Thyroid gland (tissue), 4 donors: ENCODE results near the gene FARS2. TPM values are rescaled to one million over a fixed set of nuclear protein-coding genes. Genes with fewer than 3 reads are reported as not detected.

Source experiments
- DNase-seq, 2 donors: peaks; one replicate each; pipeline ENCODE4 v3.0.0-alpha.2; 2019
- H3K27ac ChIP-seq, 3 donors: fragments of 200-600 bp; sonication (generic); 1 replicate in 2 of 3; 2 replicates in 1 of 3; pipeline ENCODE4 v1.5.1; 2016 to 2019; ENCODE audit warnings: mild to moderate bottlenecking in 1 of 3, moderate library complexity in 1 of 3
- H3K27me3 ChIP-seq: fragments of 200-600 bp; sonication (generic); one replicate; pipeline ENCODE4 v1.5.1; 2019
- H3K36me3 ChIP-seq, 2 donors: fragments of 200-600 bp; sonication (generic); one replicate each; pipeline ENCODE4 v1.5.1; 2016 to 2019
- H3K4me1 ChIP-seq, 2 donors: fragments of 200-600 bp; sonication (generic); one replicate each; pipeline ENCODE4 v1.5.1; 2017 to 2019
- H3K4me3 ChIP-seq, 3 donors: fragments of 200-600 bp; sonication (generic); replicated peaks in 1 of 3; 1 replicate in 2 of 3; 2 replicates in 1 of 3; pipeline ENCODE4 v1.5.1; 2016; ENCODE audit warnings: mild to moderate bottlenecking in 1 of 3
- H3K9me3 ChIP-seq: fragments of 200-600 bp; sonication (generic); one replicate; pipeline ENCODE4 v1.5.1; 2017
- CTCF ChIP-seq, 6 experiments: fragments of 200-600 bp in 3 of 6; fragments of 450-650 bp in 3 of 6; sonication (generic) in 3 of 6; IDR thresholded peaks; one replicate each; pipeline ENCODE4 v1.5.1; 2016 to 2019; ENCODE audit warnings: antibody characterized with exemption in 6 of 6, mild to moderate bottlenecking in 2 of 6, inconsistent platforms in 1 of 6, moderate library complexity in 1 of 6
- POLR2A ChIP-seq, 2 donors: fragments of 450-650 bp; IDR thresholded peaks; one replicate each; pipeline ENCODE4 v1.6.1; 2017; ENCODE audit warnings: antibody characterized with exemption in 2 of 2, mild to moderate bottlenecking in 2 of 2, moderate library complexity in 1 of 2
- WGBS, 2 donors: methylation state at CpG; one replicate each; pipeline ENCODE4 v1.1.5; 2017; 5-methylcytosine and 5-hydroxymethylcytosine counted together
- intact Hi-C: fragments of 100-400 bp; cut with DNase I; formaldehyde crosslinking; loops from one replicate; pipeline ENCODE4 v1.15.1; 2023
- total RNA-seq, 4 donors: library from RNA; depleted of rRNA; stranded (reverse); fragments of >200 nt; gene quantifications; one replicate each; pipeline ENCODE4 v1.2.3, GENCODE V29; 2016

The FARS2 gene
- total RNA-seq, 4 donors from 2014 or later, result 27.4 to 47.1 (median 34.2) TPM

DNA sequence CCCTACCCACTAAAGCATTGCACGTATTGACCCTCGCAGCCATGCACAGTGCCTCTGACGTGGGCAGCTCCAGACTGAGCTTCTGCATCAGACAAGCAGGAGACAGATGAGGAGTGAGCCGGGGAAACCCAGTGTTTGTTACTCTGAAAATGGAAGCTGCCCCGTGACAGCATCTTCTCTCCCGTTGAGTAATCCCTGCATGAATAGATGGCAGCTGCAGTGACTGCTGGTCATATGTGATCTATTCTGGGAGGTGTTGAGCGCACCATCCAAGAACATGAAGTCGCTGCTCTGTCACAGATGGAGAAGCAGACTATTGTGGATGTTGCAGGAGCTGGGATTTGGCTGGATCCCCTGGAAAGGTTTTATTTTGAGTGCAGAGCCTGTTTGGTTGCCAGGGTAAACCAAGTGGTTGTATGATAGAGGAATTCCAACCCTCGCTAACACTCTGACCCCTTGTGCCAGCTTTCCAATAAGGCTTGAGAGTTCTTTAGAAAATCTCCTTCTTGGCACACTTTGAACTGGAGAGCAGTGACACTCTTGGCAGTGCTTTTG, 503.2 kb downstream of the FARS2 start:
- H3K4me3 ChIP-seq, result no peak overlapping the region
- peak; percentile 64 to 67 for DNase-seq
- no peak overlapping the region for H3K27ac ChIP-seq
- peaks cover 15 to 16% of the 10 kb centered on the region in 2 donors for H3K4me1 ChIP-seq
- H3K27me3 ChIP-seq, result no peaks in the 10 kb centered on the region
- H3K36me3 ChIP-seq, result no peaks in the 10 kb centered on the region
- no peaks in the 10 kb centered on the region for H3K9me3 ChIP-seq
- WGBS, 2 donors, result 45 to 59% methylated on average over 9 of the region's 9 CpGs
- intact Hi-C loops, result no loop called here
- TF ChIP-seq CTCF (IDR thresholded peaks at IDR 0.05) (peak in 1 of 6 experiments; percentile 9), POLR2A (IDR thresholded peaks at IDR 0.05) (no peak)

- 82 to 83% methylated on average over 15 to 16 of the region's 17 CpGs for WGBS, 2 donors
- peak; percentile 25 to 26 for DNase-seq
- no peak overlapping the region for H3K4me3 ChIP-seq
- H3K27me3 ChIP-seq, result no peaks in the 10 kb centered on the region
- H3K27ac ChIP-seq, result peak overlapping the region in 1 of 3 donors; percentile 30
- TF ChIP-seq CTCF (IDR thresholded peaks at IDR 0.05) (no peak), POLR2A (IDR thresholded peaks at IDR 0.05) (no peak)
- peaks cover 15 to 16% of the 10 kb centered on the region in 2 donors for H3K4me1 ChIP-seq
- H3K9me3 ChIP-seq, result no peaks in the 10 kb centered on the region
- no peaks in the 10 kb centered on the region for H3K36me3 ChIP-seq
- intact Hi-C loops, result no loop called here
Observed at GRCh38 chr6:5765141-5765760, 503.9 kb downstream of the FARS2 start.

DNA sequence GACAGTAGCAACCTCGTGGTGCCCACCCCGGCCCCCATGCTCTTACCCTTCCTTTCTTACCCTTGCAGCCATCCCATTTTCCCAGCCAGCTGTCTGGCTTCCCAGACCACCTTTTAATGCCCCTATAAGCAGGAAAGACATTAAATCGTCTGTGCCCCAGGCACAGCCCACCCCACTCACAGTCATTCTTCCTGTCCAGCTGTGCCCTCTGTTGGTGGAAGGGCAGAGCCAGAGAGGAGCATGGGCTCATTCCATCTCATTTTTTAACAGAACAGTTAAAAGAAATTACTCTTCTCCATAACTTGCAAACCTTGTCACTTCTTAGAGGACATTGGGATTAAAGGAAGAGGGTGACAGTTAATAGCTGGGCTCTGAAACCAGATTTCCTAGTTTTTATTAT, 504.9 kb downstream of the FARS2 start:
- H3K4me3 ChIP-seq, result no peak overlapping the region
- no peak for DNase-seq
- intact Hi-C loops, result no loop called here
- WGBS, 2 donors, result 79 to 80% methylated on average over 3 of the region's 3 CpGs
- H3K9me3 ChIP-seq, result no peaks in the 10 kb centered on the region
- H3K27ac ChIP-seq, result no peak overlapping the region
- TF ChIP-seq POLR2A (IDR thresholded peaks at IDR 0.05), result no peak
- TF ChIP-seq CTCF (IDR thresholded peaks at IDR 0.05), result no peak
- no peaks in the 10 kb centered on the region for H3K27me3 ChIP-seq
- no peaks in the 10 kb centered on the region for H3K36me3 ChIP-seq
- peaks cover 15 to 16% of the 10 kb centered on the region in 2 donors for H3K4me1 ChIP-seq

GRCh38 chr6:5767471-5767870, 506.2 kb downstream of the FARS2 start:
- Histone ChIP-seq H3K4me3 (no peak overlapping the region), H3K36me3 (no peaks in the 10 kb centered on the region), H3K27ac (no peak overlapping the region), H3K27me3 (no peaks in the 10 kb centered on the region), H3K9me3 (no peaks in the 10 kb centered on the region), H3K4me1 (peaks cover 15 to 16% of the 10 kb centered on the region in 2 donors)
- WGBS, 2 donors, result 100% methylated on average over 2 of the region's 2 CpGs
- intact Hi-C loops, result no loop called here
- no peak for DNase-seq
- TF ChIP-seq POLR2A (IDR thresholded peaks at IDR 0.05) (no peak), CTCF (IDR thresholded peaks at IDR 0.05) (no peak)

- TF ChIP-seq CTCF (IDR thresholded peaks at IDR 0.05) (no peak), POLR2A (IDR thresholded peaks at IDR 0.05) (no peak)
- 99 to 100% methylated on average over 7 of the region's 7 CpGs for WGBS, 2 donors
- no peaks in the 10 kb centered on the region for H3K27me3 ChIP-seq
- H3K4me3 ChIP-seq, result no peak overlapping the region
- intact Hi-C loops, result no loop called here
- no peaks in the 10 kb centered on the region for H3K9me3 ChIP-seq
- H3K4me1 ChIP-seq, result no peaks in the 10 kb centered on the region
- H3K36me3 ChIP-seq, result no peaks in the 10 kb centered on the region
- no peak overlapping the region for H3K27ac ChIP-seq
- no peak for DNase-seq
Observed at GRCh38 chr6:5771211-5771610, 509.9 kb downstream of the FARS2 start.
